ENCODE data around the gene GALR3. TPM values are rescaled to one million over a fixed set of nuclear protein-coding genes. Genes with fewer than 3 reads are reported as not detected.

GALR3 gene
- total and polyA plus RNA-seq, 2 experiments from 2014 or later, result 0.36 to 0.63 TPM

DNA sequence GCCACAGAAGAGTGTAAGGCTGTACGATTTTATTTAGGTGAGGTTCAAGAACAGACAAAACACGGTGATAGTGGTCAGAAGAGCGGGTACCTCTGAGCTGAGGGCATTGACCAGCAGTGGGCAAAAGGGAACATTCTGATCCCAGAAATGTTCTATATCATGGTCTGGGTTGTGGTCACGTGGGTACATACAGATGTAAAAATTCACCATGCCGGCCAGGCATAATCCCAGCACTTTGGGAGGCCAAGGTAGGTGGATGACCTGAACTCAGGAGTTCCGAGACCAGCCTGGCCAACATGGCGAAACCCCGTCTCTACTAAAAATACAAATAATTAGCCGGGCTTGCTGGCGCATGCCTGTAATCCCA lies 46.6 kb upstream of the GALR3 start (continued):
- TF ChIP-seq, protein P1, sequence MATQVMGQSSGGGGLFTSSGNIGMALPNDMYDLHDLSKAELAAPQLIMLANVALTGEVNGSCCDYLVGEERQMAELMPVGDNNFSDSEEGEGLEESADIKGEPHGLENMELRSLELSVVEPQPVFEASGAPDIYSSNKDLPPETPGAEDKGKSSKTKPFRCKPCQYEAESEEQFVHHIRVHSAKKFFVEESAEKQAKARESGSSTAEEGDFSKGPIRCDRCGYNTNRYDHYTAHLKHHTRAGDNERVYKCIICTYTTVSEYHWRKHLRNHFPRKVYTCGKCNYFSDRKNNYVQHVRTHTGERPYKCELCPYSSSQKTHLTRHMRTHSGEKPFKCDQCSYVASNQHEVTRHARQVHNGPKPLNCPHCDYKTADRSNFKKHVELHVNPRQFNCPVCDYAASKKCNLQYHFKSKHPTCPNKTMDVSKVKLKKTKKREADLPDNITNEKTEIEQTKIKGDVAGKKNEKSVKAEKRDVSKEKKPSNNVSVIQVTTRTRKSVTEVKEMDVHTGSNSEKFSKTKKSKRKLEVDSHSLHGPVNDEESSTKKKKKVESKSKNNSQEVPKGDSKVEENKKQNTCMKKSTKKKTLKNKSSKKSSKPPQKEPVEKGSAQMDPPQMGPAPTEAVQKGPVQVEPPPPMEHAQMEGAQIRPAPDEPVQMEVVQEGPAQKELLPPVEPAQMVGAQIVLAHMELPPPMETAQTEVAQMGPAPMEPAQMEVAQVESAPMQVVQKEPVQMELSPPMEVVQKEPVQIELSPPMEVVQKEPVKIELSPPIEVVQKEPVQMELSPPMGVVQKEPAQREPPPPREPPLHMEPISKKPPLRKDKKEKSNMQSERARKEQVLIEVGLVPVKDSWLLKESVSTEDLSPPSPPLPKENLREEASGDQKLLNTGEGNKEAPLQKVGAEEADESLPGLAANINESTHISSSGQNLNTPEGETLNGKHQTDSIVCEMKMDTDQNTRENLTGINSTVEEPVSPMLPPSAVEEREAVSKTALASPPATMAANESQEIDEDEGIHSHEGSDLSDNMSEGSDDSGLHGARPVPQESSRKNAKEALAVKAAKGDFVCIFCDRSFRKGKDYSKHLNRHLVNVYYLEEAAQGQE (IDR thresholded peaks at IDR 0.05; ENCODE audit: unreplicated experiment), result no peak
- TF ChIP-seq POLR2AphosphoS5 (IDR thresholded peaks at IDR 0.05; ENCODE audit: low read depth), result no peak

DNA sequence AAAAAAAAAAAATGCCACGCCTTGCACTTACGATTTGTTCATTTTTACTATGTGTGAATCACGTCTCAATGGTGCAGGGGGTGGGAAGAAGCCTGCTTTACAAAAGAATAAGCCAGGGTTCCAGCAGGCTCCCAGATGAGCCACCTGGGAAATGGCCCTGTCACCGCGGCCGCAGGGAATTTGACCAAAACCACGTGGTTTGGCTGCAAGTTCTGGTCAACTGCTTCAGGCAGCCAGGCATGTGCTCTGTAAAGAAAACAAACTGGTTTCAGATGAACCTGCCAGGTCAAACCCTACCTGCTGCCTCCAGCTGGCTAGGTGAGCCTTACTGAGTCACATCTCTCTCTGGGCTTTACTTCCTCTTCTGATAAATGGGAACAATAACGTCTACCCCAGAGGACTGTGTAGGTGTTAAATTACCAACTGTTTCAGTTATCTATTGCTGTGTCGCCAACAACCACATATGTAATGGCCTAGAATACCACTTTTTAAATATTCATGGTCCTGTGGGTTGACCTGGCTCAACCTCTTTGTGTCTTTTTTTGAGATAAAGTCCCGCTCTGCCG lies 46.0 kb upstream of the GALR3 start:
- DNase-seq (ENCODE audit: low spot score) (peak; percentile 35), ATAC-seq (no peak)
- H3K4me3 Mint-ChIP-seq, result no peak overlapping the region
- no peaks in the 10 kb centered on the region for H4K20me1 ChIP-seq (replicated peaks; ENCODE audit: insufficient read depth)
- TF ChIP-seq EZH2 (IDR thresholded peaks at IDR 0.05; ENCODE audit: low read depth, unreplicated experiment) (no peak), ZNF114 (CRISPR knock-in tag; IDR thresholded peaks at IDR 0.05) (no peak), POLR2AphosphoS5 (IDR thresholded peaks at IDR 0.05; ENCODE audit: low read depth) (no peak), JUNB (IDR thresholded peaks at IDR 0.05; ENCODE audit: unreplicated experiment) (no peak), STAT1 (IDR thresholded peaks at IDR 0.05; ENCODE audit: unreplicated experiment) (no peak), ZNF331 (CRISPR knock-in tag; IDR thresholded peaks at IDR 0.05; ENCODE audit: low read depth) (no peak), CREB1 (CRISPR knock-in tag; IDR thresholded peaks at IDR 0.05; ENCODE audit: low read depth) (no peak), EZH2phosphoT487 (IDR thresholded peaks at IDR 0.05; ENCODE audit: unreplicated experiment) (no peak), NANOG (IDR thresholded peaks at IDR 0.05; ENCODE audit: borderline replicate concordance) (no peak)
- TF ChIP-seq, protein P1 (IDR thresholded peaks at IDR 0.05; ENCODE audit: unreplicated experiment), result no peak
- TF ChIP-seq, protein P2, sequence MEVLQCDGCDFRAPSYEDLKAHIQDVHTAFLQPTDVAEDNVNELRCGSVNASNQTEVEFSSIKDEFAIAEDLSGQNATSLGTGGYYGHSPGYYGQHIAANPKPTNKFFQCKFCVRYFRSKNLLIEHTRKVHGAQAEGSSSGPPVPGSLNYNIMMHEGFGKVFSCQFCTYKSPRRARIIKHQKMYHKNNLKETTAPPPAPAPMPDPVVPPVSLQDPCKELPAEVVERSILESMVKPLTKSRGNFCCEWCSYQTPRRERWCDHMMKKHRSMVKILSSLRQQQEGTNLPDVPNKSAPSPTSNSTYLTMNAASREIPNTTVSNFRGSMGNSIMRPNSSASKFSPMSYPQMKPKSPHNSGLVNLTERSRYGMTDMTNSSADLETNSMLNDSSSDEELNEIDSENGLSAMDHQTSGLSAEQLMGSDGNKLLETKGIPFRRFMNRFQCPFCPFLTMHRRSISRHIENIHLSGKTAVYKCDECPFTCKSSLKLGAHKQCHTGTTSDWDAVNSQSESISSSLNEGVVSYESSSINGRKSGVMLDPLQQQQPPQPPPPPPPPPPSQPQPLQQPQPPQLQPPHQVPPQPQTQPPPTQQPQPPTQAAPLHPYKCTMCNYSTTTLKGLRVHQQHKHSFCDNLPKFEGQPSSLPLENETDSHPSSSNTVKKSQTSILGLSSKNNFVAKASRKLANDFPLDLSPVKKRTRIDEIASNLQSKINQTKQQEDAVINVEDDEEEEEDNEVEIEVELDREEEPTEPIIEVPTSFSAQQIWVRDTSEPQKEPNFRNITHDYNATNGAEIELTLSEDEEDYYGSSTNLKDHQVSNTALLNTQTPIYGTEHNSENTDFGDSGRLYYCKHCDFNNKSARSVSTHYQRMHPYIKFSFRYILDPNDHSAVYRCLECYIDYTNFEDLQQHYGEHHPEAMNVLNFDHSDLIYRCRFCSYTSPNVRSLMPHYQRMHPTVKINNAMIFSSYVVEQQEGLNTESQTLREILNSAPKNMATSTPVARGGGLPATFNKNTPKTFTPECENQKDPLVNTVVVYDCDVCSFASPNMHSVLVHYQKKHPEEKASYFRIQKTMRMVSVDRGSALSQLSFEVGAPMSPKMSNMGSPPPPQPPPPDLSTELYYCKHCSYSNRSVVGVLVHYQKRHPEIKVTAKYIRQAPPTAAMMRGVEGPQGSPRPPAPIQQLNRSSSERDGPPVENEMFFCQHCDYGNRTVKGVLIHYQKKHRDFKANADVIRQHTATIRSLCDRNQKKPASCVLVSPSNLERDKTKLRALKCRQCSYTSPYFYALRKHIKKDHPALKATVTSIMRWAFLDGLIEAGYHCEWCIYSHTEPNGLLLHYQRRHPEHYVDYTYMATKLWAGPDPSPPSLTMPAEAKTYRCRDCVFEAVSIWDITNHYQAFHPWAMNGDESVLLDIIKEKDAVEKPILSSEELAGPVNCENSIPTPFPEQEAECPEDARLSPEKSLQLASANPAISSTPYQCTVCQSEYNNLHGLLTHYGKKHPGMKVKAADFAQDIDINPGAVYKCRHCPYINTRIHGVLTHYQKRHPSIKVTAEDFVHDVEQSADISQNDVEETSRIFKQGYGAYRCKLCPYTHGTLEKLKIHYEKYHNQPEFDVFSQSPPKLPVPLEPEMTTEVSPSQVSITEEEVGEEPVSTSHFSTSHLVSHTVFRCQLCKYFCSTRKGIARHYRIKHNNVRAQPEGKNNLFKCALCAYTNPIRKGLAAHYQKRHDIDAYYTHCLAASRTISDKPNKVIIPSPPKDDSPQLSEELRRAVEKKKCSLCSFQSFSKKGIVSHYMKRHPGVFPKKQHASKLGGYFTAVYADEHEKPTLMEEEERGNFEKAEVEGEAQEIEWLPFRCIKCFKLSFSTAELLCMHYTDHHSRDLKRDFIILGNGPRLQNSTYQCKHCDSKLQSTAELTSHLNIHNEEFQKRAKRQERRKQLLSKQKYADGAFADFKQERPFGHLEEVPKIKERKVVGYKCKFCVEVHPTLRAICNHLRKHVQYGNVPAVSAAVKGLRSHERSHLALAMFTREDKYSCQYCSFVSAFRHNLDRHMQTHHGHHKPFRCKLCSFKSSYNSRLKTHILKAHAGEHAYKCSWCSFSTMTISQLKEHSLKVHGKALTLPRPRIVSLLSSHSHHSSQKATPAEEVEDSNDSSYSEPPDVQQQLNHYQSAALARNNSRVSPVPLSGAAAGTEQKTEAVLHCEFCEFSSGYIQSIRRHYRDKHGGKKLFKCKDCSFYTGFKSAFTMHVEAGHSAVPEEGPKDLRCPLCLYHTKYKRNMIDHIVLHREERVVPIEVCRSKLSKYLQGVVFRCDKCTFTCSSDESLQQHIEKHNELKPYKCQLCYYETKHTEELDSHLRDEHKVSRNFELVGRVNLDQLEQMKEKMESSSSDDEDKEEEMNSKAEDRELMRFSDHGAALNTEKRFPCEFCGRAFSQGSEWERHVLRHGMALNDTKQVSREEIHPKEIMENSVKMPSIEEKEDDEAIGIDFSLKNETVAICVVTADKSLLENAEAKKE (CRISPR knock-in tag; IDR thresholded peaks at IDR 0.05), result no peak
- peaks cover 23% of the 10 kb centered on the region for H3K27me3 Mint-ChIP-seq (ENCODE audit: insufficient read depth, low read depth, poor library complexity)
- no peak overlapping the region for H3K27ac ChIP-seq (ENCODE audit: low read depth)
- H3K4me2 ChIP-seq, result no peak overlapping the region
- H3K4me1 ChIP-seq (ENCODE audit: insufficient read depth), result peaks cover 9% of the 10 kb centered on the region; the same call in 1 of the 2 replicates
- H3K4me3 ChIP-seq, result no peak overlapping the region
- H3K27me3 ChIP-seq (ENCODE audit: insufficient read depth), result no peaks in the 10 kb centered on the region
- peak overlapping the region; percentile 48; the same call in 1 of the 2 replicates for H3K27ac Mint-ChIP-seq
- H2AFZ ChIP-seq, result no peak overlapping the region
- no peaks in the 10 kb centered on the region for H3K9me2 ChIP-seq (ENCODE audit: insufficient read depth)
- no peaks in the 10 kb centered on the region; the same call in 1 of the 2 replicates for H3F3A ChIP-seq (replicated peaks; ENCODE audit: low read depth)
- H3K9me3 Mint-ChIP-seq, result peaks cover 3% of the 10 kb centered on the region; the same call in 2 of the 3 replicates
- peaks cover 14% of the 10 kb centered on the region for H3K4me1 Mint-ChIP-seq
- H3K36me3 ChIP-seq (ENCODE audit: insufficient read depth), result no peaks in the 10 kb centered on the region
- H3K36me3 Mint-ChIP-seq (ENCODE audit: low read depth), result peaks cover 7% of the 10 kb centered on the region; the same call in 2 of the 3 replicates
- no peaks in the 10 kb centered on the region for H3K79me2 ChIP-seq (replicated peaks; ENCODE audit: insufficient read depth)
